SK-N-MC (cell line): Measurements from ENCODE around the gene SDR42E1.
"Not testable (repeated sequence)": the region's sequence is repeated elsewhere in the genome, so short reads cannot be mapped to it uniquely, and the experiment has no call there.

ENCODE experiments used
- EZH2 ChIP-seq: fragments of 200-600 bp; sonication (generic); IDR thresholded peaks from one replicate; pipeline ENCODE4 v1.6.1; 2017; ENCODE audit warnings: antibody characterized with exemption
- FOXP2 ChIP-seq: optimal IDR thresholded peaks from 2 replicates; pipeline ENCODE3; 2011; ENCODE audit warnings: mild to moderate bottlenecking, moderate library complexity; ENCODE audit not compliant: insufficient read depth; ENCODE audit errors: extremely low read length, control extremely low read depth
- POLR2AphosphoS5 ChIP-seq: IDR thresholded peaks from 2 replicates; pipeline ENCODE4 v1.6.1; 2012; ENCODE audit warnings: mild to moderate bottlenecking, low read depth, low read length, borderline replicate concordance

DNA sequence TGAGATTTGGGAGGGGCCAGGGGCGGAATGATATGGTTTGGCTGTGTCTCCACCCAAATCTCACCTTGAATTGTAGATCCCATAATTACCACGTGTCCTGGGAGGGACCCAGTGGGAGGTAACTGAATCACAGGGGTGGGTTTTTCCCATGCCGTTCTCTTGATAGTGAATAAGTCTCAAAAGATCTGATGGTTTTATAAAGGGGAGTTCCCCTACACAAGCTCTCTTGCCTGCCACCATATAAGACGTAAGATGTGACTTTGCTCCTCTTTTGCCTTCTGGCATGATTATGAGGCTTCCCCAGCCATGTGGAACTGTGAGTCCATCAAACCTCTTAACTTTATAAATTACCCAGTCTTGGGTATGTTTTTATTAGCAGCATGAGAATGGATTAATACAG, 1.5 kb downstream of the SDR42E1 start:
- not testable (repeated sequence) for TF ChIP-seq EZH2, POLR2AphosphoS5, FOXP2
